Measurements from ENCODE around the gene FOLR3. TPM values are rescaled to one million over a fixed set of nuclear protein-coding genes. Genes with fewer than 3 reads are reported as not detected.
"Not testable (repeated sequence)": the region's sequence is repeated elsewhere in the genome, so short reads cannot be mapped to it uniquely, and the experiment has no call there.

Gene FOLR3
- total RNA-seq, 1 experiment from 2014 or later, result not detected

GRCh38 chr11:72157131-72157530 is 21.6 kb downstream of the FOLR3 start:
- DNase-seq (ENCODE audit: extremely low read depth, low read depth), result no peak

- no peak for DNase-seq (ENCODE audit: extremely low read depth, low read depth)
Measured at GRCh38 chr11:72160319-72160718, 24.8 kb downstream of the FOLR3 start.

- no peak for DNase-seq (ENCODE audit: extremely low read depth, low read depth)
Measured at GRCh38 chr11:72162891-72163492, 27.5 kb downstream of the FOLR3 start.

GRCh38 chr11:72164187-72164586 is 28.7 kb downstream of the FOLR3 start:
- DNase-seq (ENCODE audit: extremely low read depth, low read depth), result not testable (repeated sequence)

- DNase-seq (ENCODE audit: extremely low read depth, low read depth), result not testable (repeated sequence)
Measured at GRCh38 chr11:72169046-72169555, 33.6 kb downstream of the FOLR3 start.

GRCh38 chr11:72169754-72170153 is 34.2 kb downstream of the FOLR3 start:
- not testable (repeated sequence) for DNase-seq (ENCODE audit: extremely low read depth, low read depth)

- not testable (repeated sequence) for DNase-seq (ENCODE audit: extremely low read depth, low read depth)
Measured at GRCh38 chr11:72172043-72172442, 36.5 kb downstream of the FOLR3 start.

GRCh38 chr11:72173291-72173690 is 37.8 kb downstream of the FOLR3 start:
- DNase-seq (ENCODE audit: extremely low read depth, low read depth), result no peak

GRCh38 chr11:72174302-72175070 is 39.0 kb downstream of the FOLR3 start:
- DNase-seq (ENCODE audit: extremely low read depth, low read depth), result no peak

GRCh38 chr11:72177656-72178055 is 42.1 kb downstream of the FOLR3 start:
- DNase-seq (ENCODE audit: extremely low read depth, low read depth), result no peak

GRCh38 chr11:72179049-72179803 is 43.7 kb downstream of the FOLR3 start:
- DNase-seq (ENCODE audit: extremely low read depth, low read depth), result no peak

- no peak for DNase-seq (ENCODE audit: extremely low read depth, low read depth)
Measured at GRCh38 chr11:72179804-72180396, 44.4 kb downstream of the FOLR3 start.

GRCh38 chr11:72180892-72181552 is 45.5 kb downstream of the FOLR3 start:
- DNase-seq (ENCODE audit: extremely low read depth, low read depth), result not testable (repeated sequence)

- DNase-seq (ENCODE audit: extremely low read depth, low read depth), result not testable (repeated sequence)
Measured at GRCh38 chr11:72181553-72181958, 46.0 kb downstream of the FOLR3 start.

GRCh38 chr11:72188267-72188666 is 52.7 kb downstream of the FOLR3 start:
- DNase-seq (ENCODE audit: extremely low read depth, low read depth), result no peak

Other genes starting within 250 kb of the FOLR3 start
- gene XNDC1N, start 207.1 kb upstream of the FOLR3 start, total RNA-seq (2014; rRNA removed; shearing (Covaris generic)), result 2.0 and 3.2 TPM in 2 replicates
- 11.7 and 12.7 TPM in 2 replicates for gene RNF121, start 206.7 kb upstream of the FOLR3 start, total RNA-seq (2014; rRNA removed; shearing (Covaris generic))
- 2.3 and 2.4 TPM in 2 replicates for gene IL18BP, start 136.8 kb upstream of the FOLR3 start, total RNA-seq (2014; rRNA removed; shearing (Covaris generic))
- gene NUMA1, start 55.2 kb upstream of the FOLR3 start, total RNA-seq (2014; rRNA removed; shearing (Covaris generic)), result 48.8 and 57.0 TPM in 2 replicates
- 6.7 and 7.5 TPM in 2 replicates for gene LRRC51, start 54.9 kb upstream of the FOLR3 start, total RNA-seq (2014; rRNA removed; shearing (Covaris generic))
- gene LAMTOR1, start 32.4 kb upstream of the FOLR3 start, total RNA-seq (2014; rRNA removed; shearing (Covaris generic)), result 49.7 and 51.6 TPM in 2 replicates
- not detected in 2 replicates for gene TOMT, start 29.8 kb upstream of the FOLR3 start, total RNA-seq (2014; rRNA removed; shearing (Covaris generic))
- gene ANAPC15, start 23.0 kb upstream of the FOLR3 start, total RNA-seq (2014; rRNA removed; shearing (Covaris generic)), result 30.9 and 37.6 TPM in 2 replicates
- not detected in 2 replicates for gene FOLR1, start 56.4 kb downstream of the FOLR3 start, total RNA-seq (2014; rRNA removed; shearing (Covaris generic))
- gene FOLR2, start 81.1 kb downstream of the FOLR3 start, total RNA-seq (2014; rRNA removed; shearing (Covaris generic)), result not detected in 2 replicates
- gene INPPL1, start 89.0 kb downstream of the FOLR3 start, total RNA-seq (2014; rRNA removed; shearing (Covaris generic)), result 49.1 and 55.6 TPM in 2 replicates
- gene PHOX2A, start 108.5 kb downstream of the FOLR3 start, total RNA-seq (2014; rRNA removed; shearing (Covaris generic)), result not detected in 2 replicates